Large intestine (tissue), 3 donors: Measurements from ENCODE around the gene TNN. TPM values are rescaled to one million over a fixed set of nuclear protein-coding genes. Genes with fewer than 3 reads are reported as not detected.

Experiments used
- DNase-seq, 2 donors: peaks; one replicate each; pipeline versions ENCODE4 v3.0.0 to v3.0.0-alpha.2; 2013
- H3K27ac ChIP-seq: one replicate; pipeline ENCODE4 v1.5.1; 2013; ENCODE audit warnings: low read length
- H3K27me3 ChIP-seq: 2 replicates; pipeline ENCODE4 v1.6.1; 2013; ENCODE audit warnings: low read length; ENCODE audit not compliant: control insufficient read depth, insufficient read depth
- H3K36me3 ChIP-seq: 2 replicates; pipeline ENCODE4 v1.6.1; 2013; ENCODE audit warnings: low read length; ENCODE audit not compliant: control insufficient read depth, insufficient read depth
- H3K4me1 ChIP-seq: one replicate; pipeline ENCODE4 v1.6.1; 2013; ENCODE audit warnings: low read length; ENCODE audit not compliant: control insufficient read depth, insufficient read depth
- H3K4me3 ChIP-seq: one replicate; pipeline ENCODE4 v1.5.1; 2013; ENCODE audit warnings: low read length
- H3K9me3 ChIP-seq: one replicate; pipeline ENCODE4 v1.6.1; 2013; ENCODE audit warnings: mild to moderate bottlenecking, low read depth, low read length, moderate library complexity; ENCODE audit not compliant: control insufficient read depth
- WGBS: methylation state at CpG from one replicate; pipeline ENCODE4 v1.1.5; 2013; ENCODE audit warnings: low lambda C conversion rate; ENCODE audit not compliant: insufficient coverage; 5-methylcytosine and 5-hydroxymethylcytosine counted together
- polyA plus RNA-seq: library from polyadenylated mRNA; unstranded; fragments of 120-200 nt; gene quantifications from one replicate; pipeline ENCODE4 v1.2.1, GENCODE V29; 2013

Gene TNN
- polyA plus RNA-seq, 1 donor = 0.70 TPM

- Histone ChIP-seq H3K36me3 (no peaks in the 10 kb centered on the region), H3K4me1 (peaks cover 3% of the 10 kb centered on the region), H3K27me3 (no peaks in the 10 kb centered on the region), H3K9me3 (no peaks in the 10 kb centered on the region), H3K27ac (no peak overlapping the region), H3K4me3 (no peak overlapping the region)
- no peak for DNase-seq
- 100% methylated on average over 1 of the region's 3 CpGs for WGBS
Observed at GRCh38 chr1:175172503-175172902, 104.9 kb downstream of the TNN start.

- H3K4me3 ChIP-seq = no peak overlapping the region
- no peaks in the 10 kb centered on the region for H3K27me3 ChIP-seq
- no peak overlapping the region for H3K27ac ChIP-seq
- peaks cover 3% of the 10 kb centered on the region for H3K4me1 ChIP-seq
- no peaks in the 10 kb centered on the region for H3K36me3 ChIP-seq
- WGBS = 50% methylated on average over 1 of the region's 7 CpGs
- no peak for DNase-seq
- no peaks in the 10 kb centered on the region for H3K9me3 ChIP-seq
Observed at GRCh38 chr1:175173531-175173930, 105.9 kb downstream of the TNN start.

GRCh38 chr1:175174309-175175102 lies 106.9 kb downstream of the TNN start:
- DNase-seq = no peak
- Histone ChIP-seq H3K4me3 (no peak overlapping the region), H3K27me3 (no peaks in the 10 kb centered on the region), H3K27ac (no peak overlapping the region), H3K9me3 (no peaks in the 10 kb centered on the region), H3K36me3 (no peaks in the 10 kb centered on the region), H3K4me1 (no peaks in the 10 kb centered on the region)
- 71% methylated on average over 1 of the region's 5 CpGs for WGBS

DNA sequence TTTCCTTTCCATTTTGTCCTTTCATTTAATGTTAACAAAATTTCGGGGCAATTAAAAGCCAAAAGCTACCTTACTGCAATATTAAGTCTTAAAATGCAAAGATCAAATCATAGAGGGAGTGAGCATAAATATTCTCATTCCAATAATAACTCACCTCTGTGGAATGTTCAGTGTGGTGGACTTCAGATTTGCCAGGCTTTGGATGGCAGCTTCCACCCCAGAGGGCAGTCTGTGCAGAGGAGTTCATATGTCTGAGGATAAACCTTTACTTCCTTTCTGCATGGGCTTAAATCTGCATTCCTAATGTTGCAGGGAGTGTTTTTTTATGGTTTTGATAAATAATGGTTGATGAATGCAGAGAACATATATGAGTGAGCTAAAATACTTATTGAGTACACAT lies 108.6 kb downstream of the TNN start:
- Histone ChIP-seq H3K4me1 (no peaks in the 10 kb centered on the region), H3K9me3 (no peaks in the 10 kb centered on the region), H3K27me3 (no peaks in the 10 kb centered on the region), H3K27ac (no peak overlapping the region), H3K4me3 (no peak overlapping the region), H3K36me3 (no peaks in the 10 kb centered on the region)
- WGBS = 100% methylated on average over 1 of the region's 1 CpG
- DNase-seq = no peak

- Histone ChIP-seq H3K9me3 (no peaks in the 10 kb centered on the region), H3K4me3 (no peak overlapping the region), H3K4me1 (no peaks in the 10 kb centered on the region), H3K27me3 (no peaks in the 10 kb centered on the region), H3K36me3 (no peaks in the 10 kb centered on the region), H3K27ac (no peak overlapping the region)
- WGBS = no CpG with 5 or more reads among the region's 1 CpG
- DNase-seq = no peak
Observed at GRCh38 chr1:175178056-175178455, 110.4 kb downstream of the TNN start.

GRCh38 chr1:175178456-175178855 lies 110.8 kb downstream of the TNN start:
- no peaks in the 10 kb centered on the region for H3K36me3 ChIP-seq
- no peaks in the 10 kb centered on the region for H3K27me3 ChIP-seq
- no peak overlapping the region for H3K4me3 ChIP-seq
- H3K27ac ChIP-seq = no peak overlapping the region
- DNase-seq = no peak
- no CpG with 5 or more reads among the region's 3 CpGs for WGBS
- H3K9me3 ChIP-seq = no peaks in the 10 kb centered on the region
- H3K4me1 ChIP-seq = no peaks in the 10 kb centered on the region

DNA sequence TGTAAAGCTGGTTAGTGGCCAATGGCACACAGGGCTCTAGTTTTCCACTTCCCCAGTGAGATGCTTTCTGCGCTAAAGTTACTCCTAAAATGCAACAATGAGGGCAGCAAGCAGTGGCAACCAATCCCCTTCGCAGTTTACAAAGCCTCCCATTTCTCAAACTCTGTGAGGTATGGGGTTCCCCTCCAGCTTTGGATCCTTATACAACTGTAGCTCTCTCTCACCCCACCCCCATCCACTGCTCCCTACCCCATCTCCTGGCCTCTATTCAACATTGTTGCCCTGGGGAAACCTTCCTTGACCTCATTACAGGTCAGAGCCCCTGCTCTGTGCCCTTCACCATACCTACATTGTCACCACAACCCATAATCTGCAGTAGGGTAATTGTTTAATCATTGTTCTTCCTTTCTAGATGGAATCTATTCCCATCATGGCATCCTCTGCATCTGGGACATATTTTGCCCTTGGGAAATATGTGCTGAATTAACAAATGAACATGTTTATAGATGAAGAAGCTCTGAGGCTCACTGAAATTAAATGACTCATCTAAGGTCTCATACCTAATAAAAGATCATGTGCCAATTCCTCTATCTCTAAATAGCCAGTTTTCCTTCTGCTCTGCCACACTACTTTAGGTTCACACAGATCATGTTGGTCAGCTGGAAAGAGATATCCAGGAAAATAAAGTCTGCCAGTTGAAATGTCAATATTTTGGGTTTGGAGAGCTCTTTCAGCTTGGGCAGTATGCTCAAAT lies 112.4 kb downstream of the TNN start:
- WGBS = no CpG with 5 or more reads among the region's 2 CpGs

GRCh38 chr1:175182201-175182746 lies 114.6 kb downstream of the TNN start:
- H3K27me3 ChIP-seq = no peaks in the 10 kb centered on the region
- H3K27ac ChIP-seq = no peak overlapping the region
- WGBS = no CpG with 5 or more reads among the region's 4 CpGs
- H3K4me3 ChIP-seq = no peak overlapping the region
- H3K36me3 ChIP-seq = peaks cover 5% of the 10 kb centered on the region
- no peaks in the 10 kb centered on the region for H3K9me3 ChIP-seq
- no peak for DNase-seq
- no peaks in the 10 kb centered on the region for H3K4me1 ChIP-seq

More for the DNA sequence above, 112.4 kb downstream of the TNN start:
- H3K27me3 ChIP-seq = no peaks in the 10 kb centered on the region
- H3K4me3 ChIP-seq = no peak overlapping the region
- no peaks in the 10 kb centered on the region for H3K4me1 ChIP-seq
- H3K36me3 ChIP-seq = no peaks in the 10 kb centered on the region
- no peaks in the 10 kb centered on the region for H3K9me3 ChIP-seq
- H3K27ac ChIP-seq = no peak overlapping the region
- no peak for DNase-seq

GRCh38 chr1:175183586-175183985 lies 116.0 kb downstream of the TNN start:
- peaks cover 5% of the 10 kb centered on the region for H3K36me3 ChIP-seq
- no peak overlapping the region for H3K27ac ChIP-seq
- H3K9me3 ChIP-seq = no peaks in the 10 kb centered on the region
- no CpG with 5 or more reads among the region's 5 CpGs for WGBS
- H3K4me1 ChIP-seq = no peaks in the 10 kb centered on the region
- H3K4me3 ChIP-seq = no peak overlapping the region
- no peaks in the 10 kb centered on the region for H3K27me3 ChIP-seq
- no peak for DNase-seq

GRCh38 chr1:175185903-175186302 lies 118.3 kb downstream of the TNN start:
- Histone ChIP-seq H3K4me3 (no peak overlapping the region), H3K9me3 (no peaks in the 10 kb centered on the region), H3K27me3 (no peaks in the 10 kb centered on the region), H3K27ac (no peak overlapping the region), H3K36me3 (peaks cover 5% of the 10 kb centered on the region), H3K4me1 (no peaks in the 10 kb centered on the region)
- WGBS = no CpG with 5 or more reads among the region's 1 CpG
- DNase-seq = no peak
